Activated CD8-positive, alpha-beta memory T cell treated with anti-CD3 and anti-CD28 coated beads for 24 hours (primary cell): ENCODE measurements around the gene WASL.
"Not testable (repeated sequence)": the region's sequence is repeated elsewhere in the genome, so short reads cannot be mapped to it uniquely, and the experiment has no call there.

Experiments
- DNase-seq: peaks from one replicate; pipeline ENCODE4 v3.0.0-alpha.2; 2020

WASL gene

GRCh38 chr7:123656544-123657303 lies 92.1 kb downstream of the WASL start:
- DNase-seq: no peak

- DNase-seq: no peak
These were observed 93.2 kb downstream of the WASL start, which contains the start of gene LMOD2 for GRCh38 chr7:123655614-123656013. Gene LMOD2 (plus strand): TSS chr7:123655866. CDS start chr7:123655964, 98 bp downstream.

- no peak for DNase-seq
These were observed 95.6 kb downstream of the WASL start for GRCh38 chr7:123653162-123653561.

- DNase-seq: no peak
These were observed 96.4 kb downstream of the WASL start for GRCh38 chr7:123652406-123652805.

- DNase-seq: no peak
These were observed 98.2 kb downstream of the WASL start for GRCh38 chr7:123650595-123650994.

GRCh38 chr7:123649964-123650363 lies 98.8 kb downstream of the WASL start:
- no peak for DNase-seq

GRCh38 chr7:123647106-123647730 lies 101.6 kb downstream of the WASL start:
- no peak for DNase-seq

GRCh38 chr7:123645516-123645915 lies 103.3 kb downstream of the WASL start:
- no peak for DNase-seq

- DNase-seq: no peak
These were observed 105.0 kb downstream of the WASL start for GRCh38 chr7:123643495-123644441.

GRCh38 chr7:123641901-123642300 lies 106.9 kb downstream of the WASL start:
- DNase-seq: no peak

GRCh38 chr7:123640583-123640982 lies 108.2 kb downstream of the WASL start:
- no peak for DNase-seq

GRCh38 chr7:123639631-123640030 lies 109.2 kb downstream of the WASL start:
- no peak for DNase-seq

GRCh38 chr7:123637878-123638277 lies 110.9 kb downstream of the WASL start:
- DNase-seq: no peak

- DNase-seq: no peak
These were observed 111.6 kb downstream of the WASL start for GRCh38 chr7:123637203-123637602.

- DNase-seq: no peak
These were observed 113.0 kb downstream of the WASL start for GRCh38 chr7:123635551-123636359.

GRCh38 chr7:123634011-123634573 lies 114.7 kb downstream of the WASL start:
- not testable (repeated sequence) for DNase-seq

- DNase-seq: no peak
These were observed 115.2 kb downstream of the WASL start for GRCh38 chr7:123633553-123633952.

GRCh38 chr7:123632808-123633207 lies 116.0 kb downstream of the WASL start:
- DNase-seq: no peak
